MCF 10A (cell line): ENCODE data around the gene DIAPH1. TPM values are rescaled to one million over a fixed set of nuclear protein-coding genes. Genes with fewer than 3 reads are reported as not detected.

ENCODE experiments used
- BruUV-seq: library from RNA; stranded (reverse); fragments of 400-500 nt; replicated peaks from 2 replicates; lab custom pipeline; 2021; lab: Mats Ljungman, UMichigan
- CTCF ChIA-PET: fragments of 300-600 bp; sonication (Branson Sonifier 250); formaldehyde crosslinking; extraction: SDS; loops from one replicate; lab custom pipeline; 2021; ENCODE audit warnings: antibody characterized with exemption, inconsistent platforms; lab: Yijun Ruan, JAX
- POLR2A ChIA-PET: fragments of 300-600, 350-650 bp; sonication (Branson Sonifier 250); formaldehyde crosslinking; extraction: SDS; loops from one replicate; lab custom pipeline; 2020; ENCODE audit warnings: antibody characterized with exemption, inconsistent platforms; lab: Yijun Ruan, JAX
- DNase-seq: peaks from one replicate; pipeline ENCODE4 v3.0.0-alpha.2; 2018; ENCODE audit not compliant: unreplicated experiment
- H3K27ac Mint-ChIP-seq: one replicate; pipeline ENCODE4 v1.8.0; 2022; ENCODE audit warnings: mild to moderate bottlenecking, low read depth, mixed read lengths; ENCODE audit not compliant: unreplicated experiment
- H3K27me3 Mint-ChIP-seq: one replicate; pipeline ENCODE4 v1.8.0; 2022; ENCODE audit warnings: mixed read lengths; ENCODE audit not compliant: insufficient read depth, unreplicated experiment
- H3K36me3 Mint-ChIP-seq: one replicate; pipeline ENCODE4 v1.8.0; 2022; ENCODE audit warnings: mild to moderate bottlenecking, moderate library complexity, mixed read lengths; ENCODE audit not compliant: insufficient read depth, unreplicated experiment
- H3K4me1 Mint-ChIP-seq: one replicate; pipeline ENCODE4 v1.8.0; 2022; ENCODE audit warnings: mixed read lengths; ENCODE audit not compliant: insufficient read depth, unreplicated experiment
- H3K4me3 Mint-ChIP-seq: one replicate; pipeline ENCODE4 v1.8.0; 2022; ENCODE audit warnings: mild to moderate bottlenecking, moderate library complexity, mixed read lengths; ENCODE audit not compliant: unreplicated experiment
- H3K9me3 Mint-ChIP-seq: one replicate; pipeline ENCODE4 v1.8.0; 2022; ENCODE audit warnings: mixed read lengths; ENCODE audit not compliant: unreplicated experiment
- intact Hi-C: fragments of 100-400 bp; cut with micrococcal nuclease; formaldehyde crosslinking; loops from 2 replicates; pipeline ENCODE4 v1.14.1; 2022
- total RNA-seq: library from RNA; stranded (reverse); gene quantifications from 2 replicates; pipeline ENCODE4 v1.2.3, GENCODE V29; 2022
- TF ChIP-seq, protein P1 (sequence below): fragments of 200-600 bp; IDR thresholded peaks from one replicate; pipeline ENCODE4 v1.8.0; 2022; ENCODE audit warnings: antibody characterized with exemption, mild to moderate bottlenecking; ENCODE audit not compliant: unreplicated experiment

The DIAPH1 gene
- total RNA-seq, 1 experiment from 2014 or later, result 228 TPM

DNA sequence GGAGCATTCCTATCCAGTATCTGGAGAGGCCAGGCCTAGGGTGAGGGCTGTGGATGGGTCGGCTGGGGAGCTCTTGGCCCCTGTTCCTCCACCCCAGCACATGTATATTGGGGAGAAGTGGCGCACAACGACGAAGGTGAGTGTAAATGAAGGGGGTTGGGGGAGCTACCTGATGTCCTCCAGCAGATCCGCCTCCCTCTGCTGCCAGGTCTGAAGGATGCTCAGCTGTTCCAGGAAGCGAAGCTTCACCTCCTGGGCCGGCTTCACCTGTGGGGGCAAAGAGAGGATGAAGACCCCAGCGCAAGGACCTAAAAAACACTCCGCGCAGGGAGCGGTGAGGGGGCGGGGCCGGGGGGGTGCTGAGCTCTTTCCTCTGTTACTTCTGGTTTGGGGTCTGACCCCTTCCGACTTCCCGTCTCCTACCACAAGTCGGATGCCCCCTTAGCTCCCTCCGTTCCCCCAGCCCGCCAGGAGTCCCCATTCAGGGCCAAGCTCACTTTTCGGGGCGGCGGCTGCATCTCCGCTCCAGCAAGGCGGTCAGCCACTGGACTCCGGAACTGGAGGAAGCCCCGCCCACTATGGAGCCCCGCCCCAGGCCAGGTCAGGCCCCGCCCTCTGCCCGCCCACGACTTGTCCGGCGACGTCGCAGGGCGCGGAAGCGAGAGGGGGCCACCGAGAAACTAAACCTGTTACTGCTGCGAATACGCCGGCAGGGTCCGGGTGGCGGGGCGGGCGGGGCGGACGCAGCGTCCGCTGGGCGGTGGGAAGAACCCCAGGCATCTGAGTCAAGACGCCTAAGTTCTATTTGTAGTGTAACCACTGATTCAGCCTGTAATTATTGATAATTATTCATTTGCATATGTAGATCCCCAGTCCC lies 32.3 kb upstream of the DIAPH1 start, which contains the start of gene FCHSD1:
Gene FCHSD1, minus strand, starts transcription at position 568 of the 877 bp plus-strand sequence. Its CDS starts 50 bp downstream, at position 518.
- H3K27ac Mint-ChIP-seq, result peak within 1 kb of the TSS; percentile 74
- peaks cover 22% of the 10 kb centered on the region for H3K36me3 Mint-ChIP-seq
- peaks cover 35% of the 10 kb centered on the region for H3K4me1 Mint-ChIP-seq
- TF ChIP-seq, protein P1, sequence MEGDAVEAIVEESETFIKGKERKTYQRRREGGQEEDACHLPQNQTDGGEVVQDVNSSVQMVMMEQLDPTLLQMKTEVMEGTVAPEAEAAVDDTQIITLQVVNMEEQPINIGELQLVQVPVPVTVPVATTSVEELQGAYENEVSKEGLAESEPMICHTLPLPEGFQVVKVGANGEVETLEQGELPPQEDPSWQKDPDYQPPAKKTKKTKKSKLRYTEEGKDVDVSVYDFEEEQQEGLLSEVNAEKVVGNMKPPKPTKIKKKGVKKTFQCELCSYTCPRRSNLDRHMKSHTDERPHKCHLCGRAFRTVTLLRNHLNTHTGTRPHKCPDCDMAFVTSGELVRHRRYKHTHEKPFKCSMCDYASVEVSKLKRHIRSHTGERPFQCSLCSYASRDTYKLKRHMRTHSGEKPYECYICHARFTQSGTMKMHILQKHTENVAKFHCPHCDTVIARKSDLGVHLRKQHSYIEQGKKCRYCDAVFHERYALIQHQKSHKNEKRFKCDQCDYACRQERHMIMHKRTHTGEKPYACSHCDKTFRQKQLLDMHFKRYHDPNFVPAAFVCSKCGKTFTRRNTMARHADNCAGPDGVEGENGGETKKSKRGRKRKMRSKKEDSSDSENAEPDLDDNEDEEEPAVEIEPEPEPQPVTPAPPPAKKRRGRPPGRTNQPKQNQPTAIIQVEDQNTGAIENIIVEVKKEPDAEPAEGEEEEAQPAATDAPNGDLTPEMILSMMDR, result no peak
- CTCF ChIA-PET, result interaction anchor here (0.6 to 2.1 kb wide), 10 partner anchors 9 to 329 kb away, joined by 3 to 14 read pairs (median 4); partner anchors contain the start of gene DIAPH1
- no peaks in the 10 kb centered on the region for H3K27me3 Mint-ChIP-seq
- intact Hi-C loops, result no loop called here
- H3K9me3 Mint-ChIP-seq, result no peaks in the 10 kb centered on the region
- DNase-seq, result peak; percentile 87
- POLR2A ChIA-PET, result interaction anchor here (0.5 to 4.6 kb wide), 14 partner anchors 8 to 950 kb away, joined by 3 to 71 read pairs (median 4); partner anchors contain the start of genes ARAP3, DELE1, DIAPH1 and HDAC3
- H3K4me3 Mint-ChIP-seq, result peak within 1 kb of the TSS; percentile 95
- BruUV-seq, result TSS peak; percentile 21

DNA sequence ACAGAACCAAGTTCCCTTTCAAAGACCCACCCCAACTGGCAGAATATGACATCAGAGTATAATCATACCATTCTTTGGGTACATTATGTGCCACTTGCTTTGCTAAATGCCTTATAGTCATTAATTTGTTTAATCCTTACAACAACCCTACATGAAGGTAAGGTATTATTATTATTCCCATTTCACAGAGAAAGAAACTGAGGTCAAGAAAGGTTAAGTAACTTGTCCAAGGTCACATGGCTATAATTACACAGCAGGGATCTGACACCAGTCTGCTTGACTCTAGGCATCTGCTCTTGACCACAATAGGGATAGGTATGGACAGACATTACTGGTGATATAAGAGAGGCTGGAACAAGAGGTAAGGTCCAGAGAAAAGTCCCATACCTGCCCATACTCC lies 31.2 kb upstream of the DIAPH1 start:
- POLR2A ChIA-PET, result interaction anchor here (0.7 to 5.0 kb wide), 5 partner anchors 13 to 200 kb away, joined by 3 to 39 read pairs (median 4); partner anchors contain the start of genes ARAP3, DIAPH1, HDAC3 and RELL2
- TF ChIP-seq, protein P1, result no peak
- DNase-seq, result no peak
- Mint-ChIP-seq H3K9me3 (no peaks in the 10 kb centered on the region), H3K27me3 (no peaks in the 10 kb centered on the region), H3K4me3 (peak overlapping the region; percentile 95), H3K4me1 (peaks cover 36% of the 10 kb centered on the region), H3K27ac (no peak overlapping the region), H3K36me3 (peaks cover 23% of the 10 kb centered on the region)
- intact Hi-C loops, result no loop called here
- no TSS peak for BruUV-seq
- CTCF ChIA-PET, result interaction anchor here (0.8 to 1.3 kb wide), 2 partner anchors 13 to 15 kb away, joined by 3 to 4 read pairs; partner anchors contain the start of genes HDAC3 and RELL2

DNA sequence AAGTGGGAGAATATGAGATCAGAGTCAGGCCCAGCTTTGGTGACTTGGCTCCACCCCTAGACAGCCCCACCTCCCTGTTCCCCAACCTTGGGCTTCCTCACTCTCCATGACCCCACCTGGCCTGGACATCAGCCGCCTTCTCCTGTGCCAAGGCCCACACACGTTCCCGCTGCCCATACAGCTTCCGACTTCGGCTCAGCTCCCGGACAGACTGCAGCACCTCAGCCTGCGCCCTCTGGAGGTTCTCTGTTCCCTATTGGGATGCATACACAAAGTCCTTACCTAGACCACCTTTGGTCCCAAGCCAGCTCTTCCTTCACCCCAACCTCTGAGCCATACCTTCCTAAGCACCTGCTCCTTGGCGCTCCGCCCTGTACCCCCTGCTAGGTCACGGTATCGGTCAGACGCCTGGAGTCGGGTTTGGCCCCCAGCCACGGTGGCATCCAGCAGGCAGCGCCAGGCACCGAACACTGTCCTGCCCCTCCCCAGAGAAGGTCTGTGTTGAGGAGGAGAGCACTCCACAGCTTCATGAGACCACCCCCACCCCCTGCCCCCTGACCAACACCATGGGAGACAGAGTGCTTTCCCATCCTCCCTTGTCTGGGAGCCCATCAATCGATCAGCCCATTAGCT lies 30.4 kb upstream of the DIAPH1 start:
- TF ChIP-seq, protein P1, result no peak
- POLR2A ChIA-PET, result interaction anchor here (0.7 to 5.0 kb wide), 2 partner anchors 12 to 201 kb away, joined by 3 to 39 read pairs; partner anchors contain the start of genes HDAC3 and RELL2
- DNase-seq, result no peak

More for the DNA sequence above, 30.4 kb upstream of the DIAPH1 start:
- Mint-ChIP-seq H3K27ac (no peak overlapping the region), H3K4me3 (no peak overlapping the region), H3K27me3 (no peaks in the 10 kb centered on the region), H3K9me3 (no peaks in the 10 kb centered on the region), H3K36me3 (peaks cover 23% of the 10 kb centered on the region), H3K4me1 (peaks cover 36% of the 10 kb centered on the region)
- CTCF ChIA-PET, result interaction anchor here (0.6 to 4.0 kb wide), 6 partner anchors 12 to 229 kb away, joined by 3 to 18 read pairs (median 4); partner anchors contain the start of genes DIAPH1, HDAC3, PCDH1 and RELL2
- no TSS peak for BruUV-seq
- intact Hi-C loops, result no loop called here
